Measurements from ENCODE around the gene KRTAP5-4. TPM values are rescaled to one million over a fixed set of nuclear protein-coding genes. Genes with fewer than 3 reads are reported as not detected.

KRTAP5-4 gene
- total and polyA plus RNA-seq, 2 donors (not counting 1 experiment from before 2014, with no cell fraction given): not detected

GRCh38 chr11:1639102-1639620 lies 17.2 kb upstream of the KRTAP5-4 start:
- no peak overlapping the region for H3K4me3 ChIP-seq (replicated peaks in 1 of 4; ENCODE audit: control extremely low read depth in 1 of 4, insufficient read depth in 1 of 4, low read depth in 3 of 4, low read length in 4 of 4)
- H3K27me3 ChIP-seq (ENCODE audit: control insufficient read depth, insufficient read depth, low read length): peaks cover 6% of the 10 kb centered on the region
- no peaks in the 10 kb centered on the region for H3K79me2 ChIP-seq (ENCODE audit: control insufficient read depth, insufficient read depth, low read length)
- DNase-seq (ENCODE audit: low read depth in 2 of 2): no peak
- no peaks in the 10 kb centered on the region for H3K36me3 ChIP-seq (ENCODE audit: control insufficient read depth, insufficient read depth, low read length)
- no peak overlapping the region for H3K9ac ChIP-seq (ENCODE audit: insufficient read depth, low read length)
- no peak overlapping the region for H3K4me2 ChIP-seq (ENCODE audit: extremely low read depth, insufficient read depth, low read length)
- no peaks in the 10 kb centered on the region for H3K9me3 ChIP-seq (ENCODE audit: control insufficient read depth, insufficient read depth, low read depth, low read length)
- H3K27ac ChIP-seq (ENCODE audit: insufficient read depth, low read length): no peak overlapping the region
- no peak overlapping the region for H2AFZ ChIP-seq (ENCODE audit: low read length)
- no peak for TF ChIP-seq EZH2 (IDR thresholded peaks at IDR 0.05; ENCODE audit: low read length, missing control alignments)
- no peak for TF ChIP-seq CTCF (conservative IDR thresholded peaks at IDR 0.05 in 1 of 2, IDR thresholded peaks at IDR 0.05 in 1 of 2; ENCODE audit: low read depth in 1 of 2, low read length in 2 of 2)
- no peaks in the 10 kb centered on the region for H3K4me1 ChIP-seq (ENCODE audit: control insufficient read depth, extremely low read depth, insufficient read depth, low read length)
- no peaks in the 10 kb centered on the region for H4K20me1 ChIP-seq (ENCODE audit: control insufficient read depth, extremely low read depth, insufficient read depth, low read length)

GRCh38 chr11:1638344-1638743 lies 16.4 kb upstream of the KRTAP5-4 start:
- H3K4me1 ChIP-seq (ENCODE audit: control insufficient read depth, extremely low read depth, insufficient read depth, low read length): no peaks in the 10 kb centered on the region
- H3K9ac ChIP-seq (ENCODE audit: insufficient read depth, low read length): no peak overlapping the region
- H3K4me2 ChIP-seq (ENCODE audit: extremely low read depth, insufficient read depth, low read length): no peak overlapping the region
- no peaks in the 10 kb centered on the region for H3K79me2 ChIP-seq (ENCODE audit: control insufficient read depth, insufficient read depth, low read length)
- H3K27ac ChIP-seq (ENCODE audit: insufficient read depth, low read length): no peak overlapping the region
- H3K27me3 ChIP-seq (ENCODE audit: control insufficient read depth, insufficient read depth, low read length): peaks cover 6% of the 10 kb centered on the region
- H3K36me3 ChIP-seq (ENCODE audit: control insufficient read depth, insufficient read depth, low read length): no peaks in the 10 kb centered on the region
- no peak for DNase-seq (ENCODE audit: low read depth in 2 of 2)
- H2AFZ ChIP-seq (ENCODE audit: low read length): no peak overlapping the region
- H3K9me3 ChIP-seq (ENCODE audit: control insufficient read depth, insufficient read depth, low read depth, low read length): no peaks in the 10 kb centered on the region
- no peak overlapping the region for H3K4me3 ChIP-seq (replicated peaks in 1 of 4; ENCODE audit: control extremely low read depth in 1 of 4, insufficient read depth in 1 of 4, low read depth in 3 of 4, low read length in 4 of 4)
- no peaks in the 10 kb centered on the region for H4K20me1 ChIP-seq (ENCODE audit: control insufficient read depth, extremely low read depth, insufficient read depth, low read length)
- TF ChIP-seq CTCF (conservative IDR thresholded peaks at IDR 0.05 in 1 of 2, IDR thresholded peaks at IDR 0.05 in 1 of 2; ENCODE audit: low read depth in 1 of 2, low read length in 2 of 2) (no peak), EZH2 (IDR thresholded peaks at IDR 0.05; ENCODE audit: low read length, missing control alignments) (no peak)

GRCh38 chr11:1637628-1638027 lies 15.7 kb upstream of the KRTAP5-4 start:
- no peaks in the 10 kb centered on the region for H3K4me1 ChIP-seq (ENCODE audit: control insufficient read depth, extremely low read depth, insufficient read depth, low read length)
- H4K20me1 ChIP-seq (ENCODE audit: control insufficient read depth, extremely low read depth, insufficient read depth, low read length): no peaks in the 10 kb centered on the region
- H3K9ac ChIP-seq (ENCODE audit: insufficient read depth, low read length): no peak overlapping the region
- TF ChIP-seq EZH2 (IDR thresholded peaks at IDR 0.05; ENCODE audit: low read length, missing control alignments): no peak
- TF ChIP-seq CTCF (conservative IDR thresholded peaks at IDR 0.05 in 1 of 2, IDR thresholded peaks at IDR 0.05 in 1 of 2; ENCODE audit: low read depth in 1 of 2, low read length in 2 of 2): no peak
- peaks cover 6% of the 10 kb centered on the region for H3K27me3 ChIP-seq (ENCODE audit: control insufficient read depth, insufficient read depth, low read length)
- no peak for DNase-seq (ENCODE audit: low read depth in 2 of 2)
- no peak overlapping the region for H3K4me2 ChIP-seq (ENCODE audit: extremely low read depth, insufficient read depth, low read length)
- no peak overlapping the region for H3K27ac ChIP-seq (ENCODE audit: insufficient read depth, low read length)
- no peaks in the 10 kb centered on the region for H3K79me2 ChIP-seq (ENCODE audit: control insufficient read depth, insufficient read depth, low read length)
- H2AFZ ChIP-seq (ENCODE audit: low read length): no peak overlapping the region
- no peaks in the 10 kb centered on the region for H3K9me3 ChIP-seq (ENCODE audit: control insufficient read depth, insufficient read depth, low read depth, low read length)
- H3K36me3 ChIP-seq (ENCODE audit: control insufficient read depth, insufficient read depth, low read length): no peaks in the 10 kb centered on the region
- H3K4me3 ChIP-seq (replicated peaks in 1 of 4; ENCODE audit: control extremely low read depth in 1 of 4, insufficient read depth in 1 of 4, low read depth in 3 of 4, low read length in 4 of 4): no peak overlapping the region
